ENCODE data around the gene PKIB.

DNA sequence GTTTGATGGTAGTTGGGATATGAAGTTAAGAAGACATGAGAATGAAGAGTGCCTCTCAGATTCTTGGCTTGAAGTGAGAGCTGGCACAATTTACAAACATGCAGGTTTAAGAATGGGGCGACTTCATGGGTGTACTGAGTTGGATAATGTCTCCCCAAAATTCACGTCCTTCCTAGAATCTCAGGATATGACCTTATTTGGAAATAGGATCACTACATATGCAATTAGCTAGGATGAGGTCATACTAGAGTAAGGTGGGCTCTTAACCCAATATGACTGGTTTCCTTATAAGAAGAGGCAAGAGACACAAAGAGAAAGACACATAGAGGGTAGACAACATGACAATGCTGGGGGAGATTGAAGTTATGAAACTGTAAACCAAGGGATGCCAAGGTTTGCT is 5.2 kb downstream of the PKIB start:
- TF ChIP-seq YY1 (IDR thresholded peaks at IDR 0.05; ENCODE audit: insufficient read depth, insufficient read length) (no peak), ZNF274 (IDR thresholded peaks at IDR 0.05; ENCODE audit: low read depth, low read length) (no peak)

All from NT2/D1 (cell line).